OCI-LY3 (cell line): ENCODE data around the gene TMEM19.
"Not testable (repeated sequence)": the region's sequence is repeated elsewhere in the genome, so short reads cannot be mapped to it uniquely, and the experiment has no call there.

ENCODE experiments used
- CTCF ChIP-seq: fragments of 200-600, 300-600 bp; sonication (generic); IDR thresholded peaks from 2 replicates; pipeline ENCODE4 v1.5.1; 2014; ENCODE audit warnings: antibody characterized with exemption, low read length, low read depth
- EZH2phosphoT487 ChIP-seq: fragments of 200-600 bp; shearing (Covaris generic); IDR thresholded peaks from 2 replicates; pipeline ENCODE4 v1.6.1; 2018; ENCODE audit warnings: antibody characterized with exemption, mixed run types, low read depth

- TF ChIP-seq CTCF, EZH2phosphoT487: not testable (repeated sequence)
Measured at GRCh38 chr12:71702181-71702580, 16.3 kb downstream of the TMEM19 start.
